Stimulated activated naive CD8-positive, alpha-beta T cell treated with anti-CD3 and anti-CD28 coated beads, Interleukin-15, amount 100 ng/mL, for 72 hours (primary cell): ENCODE measurements around the gene UNC5CL.
A peak's percentile ranks its signal among the peaks of the same experiment; 100 is the strongest.
"Not testable (repeated sequence)": the region's sequence is repeated elsewhere in the genome, so short reads cannot be mapped to it uniquely, and the experiment has no call there.

ENCODE experiments used
- ATAC-seq: fragments of 150-1000 bp; cut with Tn5 transposase; 2 replicates; pipeline ENCODE4 v1.10.0; 2021; ENCODE audit warnings: mild to moderate bottlenecking, moderate library complexity
- DNase-seq, 2 donors: peaks; one replicate each; pipeline ENCODE4 v3.0.0; 2021 to 2022
- H3K27ac Mint-ChIP-seq, 2 donors: one replicate each; pipeline ENCODE4 v1.8.0; 2022; ENCODE audit warnings: mild to moderate bottlenecking in 2 of 2, mixed read lengths in 2 of 2, moderate library complexity in 2 of 2
- H3K27me3 Mint-ChIP-seq: one replicate; pipeline ENCODE4 v1.8.0; 2022; ENCODE audit warnings: mixed read lengths
- H3K4me1 Mint-ChIP-seq: one replicate; pipeline ENCODE4 v1.8.0; 2022; ENCODE audit warnings: mild to moderate bottlenecking, mixed read lengths
- H3K4me3 Mint-ChIP-seq, 2 donors: one replicate each; pipeline ENCODE4 v1.8.0; 2022; ENCODE audit warnings: mild to moderate bottlenecking in 2 of 2, mixed read lengths in 2 of 2, moderate library complexity in 1 of 2
- H3K9me3 Mint-ChIP-seq, 2 donors: one replicate each; pipeline ENCODE4 v1.8.0; 2022; ENCODE audit warnings: mixed read lengths in 2 of 2

UNC5CL gene

DNA sequence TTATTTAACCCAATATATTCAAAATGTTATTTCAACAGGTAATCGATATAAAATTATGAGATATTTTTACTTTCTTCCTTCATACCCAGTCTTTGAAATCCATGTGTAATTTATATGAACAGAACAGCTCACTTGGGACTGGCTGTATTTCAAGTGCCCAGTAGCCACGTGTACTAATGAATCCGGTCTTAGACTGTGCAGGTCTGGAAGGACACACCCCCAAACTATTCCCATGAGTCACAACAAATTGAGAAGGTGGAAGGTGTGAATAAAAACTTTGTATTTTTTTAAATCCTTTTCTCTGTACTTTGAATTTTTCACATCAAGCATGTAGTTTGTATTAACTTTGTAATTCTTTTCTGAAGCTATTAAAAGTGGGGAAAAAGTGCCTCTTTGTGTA is 2.8 kb downstream of the UNC5CL start:
- Mint-ChIP-seq H3K27me3 (no peaks in the 10 kb centered on the region), H3K4me1 (no peaks in the 10 kb centered on the region), H3K4me3 (no peak overlapping the region), H3K27ac (no peak overlapping the region), H3K9me3 (no peaks in the 10 kb centered on the region)
- DNase-seq = no peak
- ATAC-seq = no peak

DNA sequence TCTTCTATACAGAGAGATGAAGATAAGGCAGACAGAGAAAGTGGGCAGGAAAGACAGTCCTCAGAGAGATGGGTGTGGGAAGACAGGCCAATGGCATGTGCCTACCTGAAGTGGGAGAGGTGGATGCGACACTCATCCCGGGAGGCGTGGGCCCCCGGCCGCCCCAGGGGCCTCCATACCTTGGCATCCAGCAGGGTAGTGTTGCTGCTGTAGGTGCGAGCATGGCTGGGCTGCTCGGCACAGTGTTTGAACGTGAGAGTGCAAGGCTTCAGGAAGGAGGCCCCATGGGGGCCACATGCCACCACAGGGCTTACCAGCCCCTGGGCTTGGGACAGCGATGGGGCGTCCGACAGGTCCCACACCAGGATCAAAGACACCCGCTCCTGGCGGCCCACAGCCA is 5.2 kb downstream of the UNC5CL start:
- Mint-ChIP-seq H3K9me3 (no peaks in the 10 kb centered on the region), H3K4me3 (no peak overlapping the region), H3K27ac (peak overlapping the region; percentile 24 to 42), H3K4me1 (peaks cover 6% of the 10 kb centered on the region), H3K27me3 (no peaks in the 10 kb centered on the region)
- ATAC-seq (peak; percentile 25), DNase-seq (no peak)

DNA sequence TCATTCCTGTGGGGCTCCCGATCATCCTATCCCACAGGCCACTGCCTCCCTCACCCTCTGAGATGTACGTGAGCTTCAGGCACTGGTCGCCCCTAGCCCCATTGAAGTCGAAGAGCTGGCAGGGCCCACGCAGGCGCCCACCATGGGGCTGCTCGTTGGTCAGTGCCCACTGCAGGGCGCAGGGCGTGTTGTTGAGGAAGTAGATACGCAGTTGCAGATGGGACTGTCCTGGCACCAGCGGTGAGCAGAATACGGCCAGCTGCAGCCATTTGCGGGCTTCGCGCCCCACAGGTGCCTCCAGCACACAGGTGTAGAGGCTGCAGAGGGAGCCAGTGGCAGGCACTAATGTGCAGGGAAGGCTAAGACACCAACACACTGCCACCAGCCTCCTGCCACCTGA is 6.2 kb downstream of the UNC5CL start:
- Mint-ChIP-seq H3K27me3 (no peaks in the 10 kb centered on the region), H3K4me1 (peaks cover 13% of the 10 kb centered on the region), H3K4me3 (no peak overlapping the region), H3K9me3 (no peaks in the 10 kb centered on the region), H3K27ac (no peak overlapping the region)
- DNase-seq = no peak
- no peak for ATAC-seq

DNA sequence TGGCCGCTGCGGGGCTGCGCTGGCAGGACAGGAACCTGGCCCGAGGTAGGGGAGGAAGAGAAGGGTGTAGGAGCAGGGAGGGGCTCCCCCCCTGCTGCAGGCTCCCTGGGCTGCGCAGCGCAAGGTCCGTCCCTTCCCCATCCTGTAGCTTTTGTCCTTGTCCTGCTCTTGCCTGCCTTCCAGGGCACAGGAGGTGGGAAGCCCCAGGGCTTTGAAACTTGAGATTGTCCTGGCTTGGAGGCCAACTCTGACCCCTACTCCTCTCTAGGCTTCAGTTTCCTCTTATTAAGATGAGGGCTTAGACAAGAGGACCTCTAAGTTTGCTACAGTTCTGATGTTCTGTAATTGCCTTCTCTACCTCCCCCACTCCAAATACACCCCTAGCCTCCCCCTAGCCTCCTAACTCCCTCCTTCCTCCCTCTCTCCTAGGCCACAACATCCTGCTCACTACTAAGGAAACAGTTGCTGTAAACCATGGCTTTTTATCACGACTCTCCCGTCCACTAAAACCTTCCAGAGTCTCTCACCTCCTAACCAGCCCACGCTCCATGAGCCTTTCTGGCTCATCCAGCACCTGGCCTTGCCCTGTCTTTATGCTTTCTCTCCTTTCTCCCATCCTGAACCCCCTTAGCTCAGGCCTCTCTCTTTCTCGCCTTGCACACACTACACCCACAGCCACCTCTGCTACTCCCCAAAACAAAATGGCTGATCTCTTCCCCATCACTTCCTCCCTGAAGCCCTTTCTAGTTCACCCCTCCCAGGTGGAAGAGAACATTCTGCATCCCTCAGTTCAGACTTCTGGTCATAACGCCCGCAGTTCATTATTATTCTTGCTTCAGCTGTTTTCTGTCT is 10.2 kb downstream of the UNC5CL start:
- H3K9me3 Mint-ChIP-seq = no peaks in the 10 kb centered on the region
- H3K4me1 Mint-ChIP-seq = peaks cover 23% of the 10 kb centered on the region
- ATAC-seq = peak; percentile 58

DNA sequence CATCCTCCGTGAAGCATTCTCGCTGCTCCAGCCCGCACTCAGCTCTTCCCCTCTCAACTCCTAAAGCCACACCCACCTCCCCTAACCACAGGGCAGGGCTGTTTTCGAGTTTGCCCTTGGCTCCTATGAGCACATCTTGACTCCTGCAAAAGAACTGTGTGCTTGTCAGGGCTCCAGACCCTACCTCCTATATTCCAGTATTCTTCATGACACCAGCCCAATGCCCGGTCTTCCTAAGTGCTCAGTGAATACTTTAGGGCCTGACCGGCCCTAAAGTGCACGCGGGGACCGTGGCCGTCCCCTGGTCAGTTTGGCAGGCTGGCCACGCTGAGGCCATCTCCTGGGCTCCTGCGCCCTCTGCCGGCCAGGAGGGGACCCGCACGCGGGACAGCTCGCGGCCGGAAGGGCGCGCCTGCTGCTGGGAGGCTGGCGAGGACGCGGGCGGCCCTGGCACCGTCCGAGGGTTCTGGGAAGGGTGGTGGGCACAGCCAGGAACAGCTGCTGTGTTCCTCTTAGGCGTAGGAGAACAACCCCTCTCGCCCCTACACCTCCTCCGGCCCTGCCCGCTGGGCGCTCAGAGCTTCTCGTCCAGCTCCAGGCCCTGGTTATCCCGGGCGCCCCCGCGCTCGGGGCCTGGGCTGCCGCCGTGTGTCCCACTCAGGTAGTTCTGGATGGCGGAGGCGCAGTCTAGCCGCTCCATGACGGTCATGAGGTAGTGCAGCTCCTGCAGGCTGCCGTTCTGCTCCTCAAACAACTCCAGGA is 11.0 kb downstream of the UNC5CL start:
- DNase-seq = peak; percentile 84
- ATAC-seq = peak; percentile 89
- H3K9me3 Mint-ChIP-seq = no peaks in the 10 kb centered on the region
- no peaks in the 10 kb centered on the region for H3K27me3 Mint-ChIP-seq
- H3K27ac Mint-ChIP-seq = peak overlapping the region; percentile 62 to 95
- peak overlapping the region; percentile 83 to 90 for H3K4me3 Mint-ChIP-seq
- peaks cover 23% of the 10 kb centered on the region for H3K4me1 Mint-ChIP-seq

More for the DNA sequence above, 10.2 kb downstream of the UNC5CL start:
- peak overlapping the region; percentile 83 to 90 for H3K4me3 Mint-ChIP-seq
- DNase-seq = no peak
- peak overlapping the region; percentile 4 to 84 for H3K27ac Mint-ChIP-seq
- H3K27me3 Mint-ChIP-seq = no peaks in the 10 kb centered on the region

DNA sequence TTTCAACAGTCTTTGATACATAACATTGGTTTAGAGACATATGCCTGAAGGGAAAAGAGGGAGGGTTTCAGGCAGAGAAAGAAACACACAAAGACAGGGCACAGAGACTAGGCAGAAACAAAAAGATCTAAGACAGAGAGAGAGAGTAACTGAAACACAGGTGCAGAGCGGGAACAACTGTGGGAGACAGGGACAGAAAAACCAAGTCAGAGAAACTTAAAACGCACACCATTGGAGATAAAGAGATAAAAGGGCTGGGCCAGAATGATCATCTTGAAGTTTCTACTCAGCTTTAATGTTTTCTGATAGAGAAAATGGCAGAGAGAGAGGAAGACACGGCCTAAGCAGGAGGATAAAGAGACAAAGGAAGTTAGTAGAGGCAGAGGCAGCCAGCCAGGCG is 11.8 kb downstream of the UNC5CL start:
- ATAC-seq (no peak), DNase-seq (no peak)
- peaks cover 23% of the 10 kb centered on the region for H3K4me1 Mint-ChIP-seq
- no peaks in the 10 kb centered on the region for H3K27me3 Mint-ChIP-seq
- H3K27ac Mint-ChIP-seq = peak overlapping the region; percentile 62 to 95
- no peaks in the 10 kb centered on the region for H3K9me3 Mint-ChIP-seq
- peak overlapping the region; percentile 83 to 90 for H3K4me3 Mint-ChIP-seq

DNA sequence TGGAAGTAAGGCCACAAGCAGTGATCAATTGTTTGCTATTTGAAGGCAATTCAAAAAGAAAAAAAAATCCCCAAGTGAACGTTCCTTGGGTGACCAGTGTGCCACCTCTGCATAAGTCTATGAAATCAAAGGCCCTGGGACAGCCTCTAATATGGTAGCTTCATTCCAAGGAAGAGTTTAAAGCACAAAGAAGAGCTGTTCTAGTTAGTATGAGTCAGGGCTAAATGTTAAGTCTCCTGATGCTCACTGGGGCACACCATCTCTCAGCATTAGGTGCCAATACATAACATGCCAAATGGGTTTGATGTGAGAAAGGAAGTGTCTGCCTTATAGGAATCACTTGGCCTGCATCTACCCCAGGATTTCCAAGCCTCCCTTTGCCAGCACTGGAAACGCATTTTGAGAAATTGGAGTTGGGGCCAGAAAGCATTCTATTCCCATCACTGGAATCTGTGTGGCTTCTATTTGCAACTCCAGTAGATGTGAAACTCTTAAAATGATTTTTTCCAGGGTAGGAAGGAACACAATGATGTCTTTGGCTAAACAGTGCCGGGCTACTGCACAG is 13.0 kb downstream of the UNC5CL start:
- Mint-ChIP-seq H3K27me3 (no peaks in the 10 kb centered on the region), H3K9me3 (no peaks in the 10 kb centered on the region), H3K4me1 (peaks cover 23% of the 10 kb centered on the region), H3K27ac (no peak overlapping the region), H3K4me3 (no peak overlapping the region)
- no peak for DNase-seq
- ATAC-seq = no peak

DNA sequence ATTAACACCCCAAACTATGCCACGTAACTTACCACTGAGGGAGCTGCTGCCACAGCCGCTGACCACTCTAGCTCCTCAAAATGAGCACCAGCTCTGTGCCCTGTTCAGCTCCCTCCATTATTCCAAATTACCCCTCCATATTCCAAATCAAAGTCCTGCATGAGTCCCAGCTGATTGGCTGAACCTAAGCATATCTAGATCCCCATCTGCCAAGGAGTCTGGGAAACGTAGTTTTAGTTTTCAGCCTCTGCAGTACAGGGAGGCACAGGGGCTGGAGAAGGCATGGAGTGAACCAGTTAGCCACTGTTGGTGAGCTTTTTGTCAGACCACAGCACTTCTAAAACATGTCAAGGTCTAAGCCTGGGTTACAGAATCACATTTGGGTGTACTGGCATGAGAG is 15.9 kb downstream of the UNC5CL start:
- peaks cover 12% of the 10 kb centered on the region for H3K4me1 Mint-ChIP-seq
- H3K4me3 Mint-ChIP-seq = no peak overlapping the region
- no peak for ATAC-seq
- H3K27ac Mint-ChIP-seq = no peak overlapping the region
- no peak for DNase-seq
- H3K27me3 Mint-ChIP-seq = peaks cover 6% of the 10 kb centered on the region
- H3K9me3 Mint-ChIP-seq = no peaks in the 10 kb centered on the region

DNA sequence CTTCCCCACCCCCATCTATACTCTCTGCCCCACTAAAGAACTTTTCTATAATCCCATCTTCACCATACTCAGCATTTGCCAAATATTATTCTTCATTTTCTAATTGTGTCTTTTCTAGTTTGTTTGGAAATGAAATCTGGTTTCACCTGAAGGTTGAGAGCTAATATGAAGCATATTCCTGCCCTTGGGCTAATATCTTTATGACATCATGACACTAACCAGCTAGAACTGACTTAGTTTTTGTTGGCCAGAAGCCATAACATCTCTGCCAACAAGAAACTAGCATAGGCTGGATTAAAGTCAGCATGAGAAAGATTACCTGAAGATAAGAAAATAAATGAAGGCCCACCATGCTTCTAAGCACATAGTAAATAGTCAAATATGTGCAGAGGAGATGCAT is 16.7 kb downstream of the UNC5CL start:
- no peaks in the 10 kb centered on the region for H3K9me3 Mint-ChIP-seq
- no peak for ATAC-seq
- no peak overlapping the region for H3K27ac Mint-ChIP-seq
- peaks cover 4% of the 10 kb centered on the region for H3K4me1 Mint-ChIP-seq
- H3K4me3 Mint-ChIP-seq = no peak overlapping the region
- peaks cover 12% of the 10 kb centered on the region for H3K27me3 Mint-ChIP-seq
- no peak for DNase-seq

DNA sequence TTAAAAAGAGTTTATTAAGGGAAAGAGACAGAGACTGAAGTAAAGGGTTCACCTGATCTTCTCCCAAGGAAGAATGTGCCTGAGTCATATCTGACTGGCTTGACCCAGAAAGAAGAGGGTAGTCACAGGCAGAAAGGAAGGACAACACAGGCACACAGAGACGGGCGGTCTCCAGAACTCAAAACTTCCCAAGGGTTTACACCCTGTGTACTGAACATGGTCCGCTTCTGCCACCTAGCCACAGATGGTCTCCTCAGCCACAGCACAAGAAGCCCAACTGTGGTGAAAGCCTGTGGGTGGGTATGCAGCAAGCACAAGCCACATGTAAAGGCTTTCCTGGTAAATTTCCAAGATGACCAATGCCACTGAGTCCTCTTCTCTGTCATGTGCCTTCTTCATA is 17.2 kb downstream of the UNC5CL start:
- Mint-ChIP-seq H3K27ac (no peak overlapping the region), H3K27me3 (peaks cover 12% of the 10 kb centered on the region), H3K9me3 (no peaks in the 10 kb centered on the region), H3K4me1 (no peaks in the 10 kb centered on the region), H3K4me3 (no peak overlapping the region)
- DNase-seq (no peak), ATAC-seq (no peak)

DNA sequence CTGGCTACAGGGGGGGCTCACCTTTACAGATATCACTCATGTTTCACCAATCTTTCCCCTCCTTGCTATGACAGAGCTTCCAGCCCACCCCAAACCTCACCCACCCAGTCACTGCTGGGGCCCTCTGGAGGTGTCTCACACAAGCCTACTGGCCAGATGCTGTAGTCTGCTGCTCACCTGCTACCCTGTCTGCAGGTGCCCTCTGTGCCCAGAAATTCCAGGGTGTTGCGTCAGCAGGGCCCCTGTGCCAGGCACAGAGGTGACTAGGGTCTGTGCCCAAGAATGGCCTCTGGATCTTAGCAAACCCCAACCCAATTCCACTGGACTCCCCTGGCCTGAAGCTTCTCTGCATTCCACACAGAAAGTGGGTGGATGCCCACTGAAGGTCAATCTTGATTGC is 21.4 kb downstream of the UNC5CL start:
- no peak overlapping the region for H3K27ac Mint-ChIP-seq
- H3K27me3 Mint-ChIP-seq = peaks cover 12% of the 10 kb centered on the region

DNA sequence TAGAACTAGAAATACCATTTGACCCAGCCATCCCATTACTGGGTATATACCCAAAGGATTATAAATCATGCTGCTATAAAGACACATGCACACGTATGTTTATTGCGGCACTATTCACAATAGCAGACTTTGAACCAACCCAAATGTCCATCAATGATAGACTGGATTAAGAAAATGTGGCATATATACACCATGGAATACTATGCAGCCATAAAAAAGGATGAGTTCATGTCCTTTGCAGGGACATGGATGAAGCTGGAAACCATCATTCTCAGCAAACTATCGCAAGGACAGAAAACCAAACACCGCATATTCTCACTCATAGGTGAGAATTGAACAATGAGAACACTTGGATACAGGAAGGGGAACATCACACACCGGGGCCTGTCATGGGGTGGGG is 23.2 kb downstream of the UNC5CL start:
- not testable (repeated sequence) for ATAC-seq

More for the DNA sequence above, 21.4 kb downstream of the UNC5CL start:
- DNase-seq (no peak), ATAC-seq (no peak)
- H3K4me1 Mint-ChIP-seq = no peaks in the 10 kb centered on the region
- H3K4me3 Mint-ChIP-seq = no peak overlapping the region
- no peaks in the 10 kb centered on the region for H3K9me3 Mint-ChIP-seq

DNA sequence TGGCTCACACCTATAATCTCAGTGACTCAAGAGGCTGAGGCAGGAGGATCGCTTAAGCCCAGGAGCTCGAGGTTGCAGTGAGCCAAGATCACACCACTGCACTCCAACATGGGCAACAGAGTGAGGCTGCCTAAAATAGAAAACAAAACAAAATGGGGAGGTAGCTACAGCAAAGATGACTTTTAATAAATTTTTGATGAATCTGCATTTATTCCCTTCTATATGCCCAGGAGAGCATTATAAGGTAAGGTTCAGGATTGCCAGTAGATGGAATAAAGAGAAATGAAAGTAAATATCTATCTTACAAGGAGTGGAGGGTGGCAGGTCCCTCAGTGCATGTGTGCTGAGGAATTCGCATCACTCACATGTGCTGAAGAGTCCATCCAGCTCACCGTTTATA is 24.2 kb downstream of the UNC5CL start:
- H3K4me3 Mint-ChIP-seq = no peak overlapping the region
- H3K4me1 Mint-ChIP-seq = no peaks in the 10 kb centered on the region
- DNase-seq (no peak), ATAC-seq (no peak)
- H3K9me3 Mint-ChIP-seq = no peaks in the 10 kb centered on the region
- peaks cover 12% of the 10 kb centered on the region for H3K27me3 Mint-ChIP-seq
- no peak overlapping the region for H3K27ac Mint-ChIP-seq

More for the DNA sequence above, 23.2 kb downstream of the UNC5CL start:
- H3K4me1 Mint-ChIP-seq, H3K4me3 Mint-ChIP-seq, H3K27ac Mint-ChIP-seq, DNase-seq, H3K9me3 Mint-ChIP-seq: not testable (repeated sequence)
- H3K27me3 Mint-ChIP-seq = peaks cover 12% of the 10 kb centered on the region

DNA sequence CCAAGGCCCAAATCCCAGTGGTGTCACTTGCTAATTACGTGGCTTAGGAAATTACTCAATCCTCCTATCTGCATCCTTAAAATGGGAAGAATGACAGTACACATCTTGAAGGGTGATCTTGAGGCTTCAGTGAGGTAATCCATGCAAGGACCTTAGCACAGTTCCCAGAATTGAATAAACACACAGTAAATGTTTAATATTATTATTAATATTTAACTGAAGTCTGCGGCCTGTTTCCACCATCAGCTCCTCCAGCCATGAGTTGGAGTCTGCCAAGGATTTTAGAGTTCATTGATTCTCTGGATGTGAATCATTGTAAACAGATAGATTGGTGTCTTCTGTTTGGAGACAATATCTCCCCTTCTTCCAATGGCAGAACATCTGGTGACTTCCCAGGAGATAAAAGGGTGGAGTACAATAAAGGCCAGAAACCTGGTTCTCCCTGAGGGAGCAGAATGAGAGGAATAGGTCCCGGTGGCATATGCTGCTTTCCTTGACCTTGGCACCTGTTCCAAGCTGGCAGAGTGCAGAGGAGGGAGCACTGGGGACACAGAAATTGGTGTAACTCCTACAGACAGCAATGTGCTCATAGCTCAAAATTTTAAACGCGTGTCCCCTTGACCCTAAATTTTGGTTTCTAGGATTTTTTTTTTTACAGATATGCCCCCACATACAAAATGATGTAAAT is 25.4 kb downstream of the UNC5CL start:
- H3K27me3 Mint-ChIP-seq = peaks cover 11% of the 10 kb centered on the region
- H3K9me3 Mint-ChIP-seq = no peaks in the 10 kb centered on the region
- H3K4me1 Mint-ChIP-seq = no peaks in the 10 kb centered on the region
- DNase-seq (no peak), ATAC-seq (no peak)
- no peak overlapping the region for H3K4me3 Mint-ChIP-seq
- H3K27ac Mint-ChIP-seq = no peak overlapping the region

DNA sequence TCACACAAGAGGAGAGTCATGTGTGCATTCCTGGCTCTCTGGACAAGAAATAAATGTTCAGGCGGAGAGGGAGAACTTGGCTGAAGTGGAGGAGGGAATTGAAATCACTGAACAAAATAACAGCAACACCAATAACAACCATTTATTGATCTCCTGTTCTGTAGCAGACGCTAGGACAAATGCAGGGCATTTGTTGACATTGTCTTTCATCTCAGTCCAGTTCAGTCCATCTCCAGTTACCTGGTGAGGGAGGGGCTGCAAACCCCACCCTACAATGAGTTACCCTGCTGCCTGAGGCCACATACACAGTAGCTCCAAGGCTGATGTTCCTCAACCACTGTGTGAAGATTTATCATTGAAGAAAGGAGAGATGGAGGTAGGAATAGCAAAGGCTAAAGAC is 27.3 kb downstream of the UNC5CL start:
- DNase-seq (no peak), ATAC-seq (no peak)
- no peaks in the 10 kb centered on the region for H3K27me3 Mint-ChIP-seq
- H3K4me3 Mint-ChIP-seq = no peak overlapping the region
- no peaks in the 10 kb centered on the region for H3K9me3 Mint-ChIP-seq
- no peaks in the 10 kb centered on the region for H3K4me1 Mint-ChIP-seq
- H3K27ac Mint-ChIP-seq = no peak overlapping the region
